Measurements from ENCODE around the gene GJC2. TPM values are rescaled to one million over a fixed set of nuclear protein-coding genes. Genes with fewer than 3 reads are reported as not detected.
A peak's percentile ranks its signal among the peaks of the same experiment; 100 is the strongest.

Gene GJC2
- total RNA-seq, 4 donors from 2014 or later: 0.48 to 2.7 (median 0.66) TPM

DNA sequence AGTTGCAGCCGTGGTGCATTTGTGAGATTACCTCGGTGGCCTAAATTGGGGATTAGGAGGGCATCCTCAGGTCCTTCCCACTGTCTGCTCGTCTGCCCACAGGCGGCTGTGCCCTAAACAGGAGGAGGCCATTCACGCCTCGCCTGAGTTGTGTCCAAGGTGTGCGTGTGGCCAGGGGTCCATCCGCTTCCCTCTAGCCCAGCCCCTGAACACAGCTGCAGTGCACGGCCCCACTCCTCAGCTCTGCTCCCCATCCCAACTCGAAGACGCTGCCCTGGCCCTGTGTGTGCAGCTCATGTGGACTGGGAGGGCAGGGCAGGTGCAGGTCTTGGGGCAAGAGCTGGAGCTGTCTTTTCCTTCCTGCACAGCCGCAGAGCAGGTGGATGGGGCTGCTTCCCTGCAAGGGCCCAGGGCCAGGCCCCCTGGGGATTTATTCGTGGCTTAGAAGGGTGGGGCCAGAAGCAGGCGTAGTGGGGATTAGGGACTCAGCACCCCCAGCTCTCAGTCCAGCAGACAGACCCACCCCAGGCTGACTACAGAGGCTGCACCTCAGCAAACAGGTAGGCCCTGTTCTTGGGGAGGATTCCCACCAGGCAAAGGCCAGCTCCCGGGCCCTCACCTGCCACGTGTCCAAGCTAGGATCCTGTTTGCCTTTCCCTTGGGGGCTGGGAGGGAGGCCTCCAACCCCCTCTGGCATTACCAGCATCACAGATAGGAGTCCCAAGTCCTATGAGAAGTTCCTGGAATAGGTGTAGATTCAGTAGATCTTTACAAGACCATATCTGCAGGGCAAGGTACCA lies 5.3 kb upstream of the GJC2 start:
- no peaks in the 10 kb centered on the region for H3K9me3 ChIP-seq
- H3K27ac ChIP-seq: peak overlapping the region; percentile 6 to 100 (median 52)
- 80% methylated on average over 1 of the region's 16 CpGs; no CpG with 5 or more reads in 1 of the 2 donors for WGBS, 2 donors
- intact Hi-C loops (cut with DNase I): no loop called here
- H3K36me3 ChIP-seq: peaks cover 16 to 42% (median 20%) of the 10 kb centered on the region in 3 donors
- DNase-seq: no peak
- TF ChIP-seq POLR2A (IDR thresholded peaks at IDR 0.05): no peak
- TF ChIP-seq, protein P1, sequence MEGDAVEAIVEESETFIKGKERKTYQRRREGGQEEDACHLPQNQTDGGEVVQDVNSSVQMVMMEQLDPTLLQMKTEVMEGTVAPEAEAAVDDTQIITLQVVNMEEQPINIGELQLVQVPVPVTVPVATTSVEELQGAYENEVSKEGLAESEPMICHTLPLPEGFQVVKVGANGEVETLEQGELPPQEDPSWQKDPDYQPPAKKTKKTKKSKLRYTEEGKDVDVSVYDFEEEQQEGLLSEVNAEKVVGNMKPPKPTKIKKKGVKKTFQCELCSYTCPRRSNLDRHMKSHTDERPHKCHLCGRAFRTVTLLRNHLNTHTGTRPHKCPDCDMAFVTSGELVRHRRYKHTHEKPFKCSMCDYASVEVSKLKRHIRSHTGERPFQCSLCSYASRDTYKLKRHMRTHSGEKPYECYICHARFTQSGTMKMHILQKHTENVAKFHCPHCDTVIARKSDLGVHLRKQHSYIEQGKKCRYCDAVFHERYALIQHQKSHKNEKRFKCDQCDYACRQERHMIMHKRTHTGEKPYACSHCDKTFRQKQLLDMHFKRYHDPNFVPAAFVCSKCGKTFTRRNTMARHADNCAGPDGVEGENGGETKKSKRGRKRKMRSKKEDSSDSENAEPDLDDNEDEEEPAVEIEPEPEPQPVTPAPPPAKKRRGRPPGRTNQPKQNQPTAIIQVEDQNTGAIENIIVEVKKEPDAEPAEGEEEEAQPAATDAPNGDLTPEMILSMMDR (IDR thresholded peaks at IDR 0.05): no peak
- no peak overlapping the region for H3K4me3 ChIP-seq
- peaks cover 53 to 90% (median 59%) of the 10 kb centered on the region in 3 donors for H3K4me1 ChIP-seq
- H3K27me3 ChIP-seq: no peaks in the 10 kb centered on the region

DNA sequence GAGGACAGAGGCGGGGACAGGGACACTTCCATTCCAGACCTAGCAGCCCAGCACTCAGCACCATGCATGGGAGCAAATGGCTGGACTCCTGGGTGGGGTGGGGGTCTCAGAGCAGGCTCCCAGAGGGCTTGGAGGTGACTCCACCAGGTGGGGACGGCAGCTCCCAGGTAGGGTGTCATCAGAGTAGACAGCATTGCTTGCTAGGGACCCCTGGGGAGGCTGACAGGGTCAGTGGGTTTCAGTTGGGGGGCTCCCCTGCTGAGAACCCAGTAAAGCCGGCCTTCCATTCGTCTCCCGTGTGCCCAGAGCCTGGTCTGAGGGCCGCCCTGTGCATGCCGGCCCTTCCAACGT lies 4.8 kb upstream of the GJC2 start:
- 80 to 82% methylated on average over 2 to 7 of the region's 8 CpGs for WGBS, 2 donors

DNA sequence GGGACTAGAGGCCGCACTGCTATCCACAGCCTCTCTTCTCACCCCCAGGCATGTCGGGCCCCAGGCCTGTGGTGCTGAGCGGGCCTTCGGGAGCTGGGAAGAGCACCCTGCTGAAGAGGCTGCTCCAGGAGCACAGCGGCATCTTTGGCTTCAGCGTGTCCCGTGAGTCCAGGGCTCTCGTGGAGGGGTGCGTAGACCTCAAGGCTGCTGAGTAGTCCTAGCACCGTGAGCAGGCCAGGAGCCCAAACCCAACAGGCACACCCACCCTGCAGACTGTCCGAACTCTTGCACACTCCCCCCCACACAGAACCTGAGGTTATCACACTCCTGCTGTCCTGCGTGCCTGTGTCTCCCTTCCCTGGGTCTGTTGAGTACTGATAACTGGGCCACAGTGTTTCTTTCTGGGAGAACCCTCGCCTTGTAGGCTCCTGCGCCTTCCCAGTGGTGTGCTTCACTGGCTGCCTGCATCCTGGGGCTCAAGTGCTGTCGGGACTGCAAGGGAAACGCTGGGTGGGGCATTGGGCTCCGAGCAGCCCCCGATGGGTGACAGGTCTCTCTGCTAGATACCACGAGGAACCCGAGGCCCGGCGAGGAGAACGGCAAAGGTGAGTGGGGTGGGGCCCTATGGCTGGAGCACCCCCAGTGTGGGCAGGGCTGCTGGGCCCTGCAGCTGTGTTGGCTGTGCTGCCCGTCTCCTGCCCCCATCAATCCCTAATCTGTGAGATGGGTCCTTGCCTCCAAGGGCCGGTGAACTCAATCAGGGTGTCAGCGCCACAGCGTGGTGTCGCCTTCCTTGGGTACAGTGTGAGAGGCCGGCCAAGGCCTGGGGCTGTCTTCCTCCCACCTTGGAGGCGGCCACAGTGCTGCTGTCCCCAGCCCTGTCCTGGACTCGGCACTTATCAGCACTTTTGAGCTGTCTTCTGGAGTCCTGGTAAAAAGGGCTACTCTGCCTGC lies 4.0 kb upstream of the GJC2 start:
- intact Hi-C loops (cut with DNase I): no loop called here
- Histone ChIP-seq H3K27ac (peak overlapping the region in 3 of 4 donors; percentile 14 to 66 (median 48)), H3K4me3 (no peak overlapping the region), H3K36me3 (peaks cover 16 to 42% (median 20%) of the 10 kb centered on the region in 3 donors), H3K9me3 (no peaks in the 10 kb centered on the region), H3K4me1 (peaks cover 65 to 100% (median 72%) of the 10 kb centered on the region in 3 donors), H3K27me3 (no peaks in the 10 kb centered on the region)
- TF ChIP-seq, protein P1 (IDR thresholded peaks at IDR 0.05): no peak
- no peak for TF ChIP-seq POLR2A (IDR thresholded peaks at IDR 0.05)
- 74 to 79% methylated on average over 8 to 10 of the region's 31 CpGs for WGBS, 2 donors
- no peak for DNase-seq

More for the DNA sequence above, 4.8 kb upstream of the GJC2 start:
- no peaks in the 10 kb centered on the region for H3K27me3 ChIP-seq
- TF ChIP-seq, protein P1 (IDR thresholded peaks at IDR 0.05): no peak
- no peak for TF ChIP-seq POLR2A (IDR thresholded peaks at IDR 0.05)
- no peak overlapping the region for H3K4me3 ChIP-seq
- H3K4me1 ChIP-seq: peaks cover 59 to 94% (median 65%) of the 10 kb centered on the region in 3 donors
- H3K27ac ChIP-seq: peak overlapping the region; percentile 6 to 66 (median 52)
- intact Hi-C loops (cut with DNase I): no loop called here
- no peak for DNase-seq
- no peaks in the 10 kb centered on the region for H3K9me3 ChIP-seq
- H3K36me3 ChIP-seq: peaks cover 16 to 42% (median 20%) of the 10 kb centered on the region in 3 donors

DNA sequence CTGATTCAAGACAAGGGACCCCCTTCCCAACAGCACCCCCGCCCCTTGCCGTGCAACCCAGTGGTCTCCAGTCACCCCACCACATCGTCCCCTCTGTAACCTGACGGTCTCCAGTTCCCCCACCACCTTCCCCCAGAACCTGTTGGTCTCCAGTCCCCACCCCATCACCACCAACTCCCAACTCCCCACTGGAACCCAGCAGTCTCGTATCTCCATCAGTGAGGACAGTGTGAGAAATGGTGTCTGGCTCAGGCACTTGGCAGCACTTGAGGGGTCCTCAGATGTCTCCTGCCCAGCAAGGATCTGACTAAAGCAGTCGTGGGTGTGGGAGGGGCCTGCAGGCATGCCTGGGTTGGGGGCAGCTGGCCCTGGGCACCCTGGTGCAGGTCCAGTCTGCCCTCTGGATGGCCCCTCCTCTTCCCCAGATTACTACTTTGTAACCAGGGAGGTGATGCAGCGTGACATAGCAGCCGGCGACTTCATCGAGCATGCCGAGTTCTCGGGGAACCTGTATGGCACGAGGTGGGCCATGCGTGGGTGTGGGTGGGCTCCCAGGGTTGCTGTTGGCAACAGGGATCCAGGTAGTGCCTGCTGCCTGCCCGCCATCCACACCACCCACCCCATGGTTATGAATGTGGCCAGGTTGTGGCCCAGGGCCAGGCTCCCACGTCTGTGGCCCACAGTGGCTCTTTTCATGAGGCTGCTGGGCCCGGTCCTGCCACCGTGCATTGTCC lies 3.1 kb upstream of the GJC2 start:
- H3K4me3 ChIP-seq: no peak overlapping the region
- DNase-seq: no peak
- WGBS, 2 donors: 82 to 85% methylated on average over 9 to 10 of the region's 18 CpGs
- H3K27ac ChIP-seq: peak overlapping the region in 1 of 4 donors; percentile 10
- H3K9me3 ChIP-seq: no peaks in the 10 kb centered on the region
- TF ChIP-seq POLR2A (IDR thresholded peaks at IDR 0.05): no peak
- TF ChIP-seq, protein P1 (IDR thresholded peaks at IDR 0.05): no peak
- no peaks in the 10 kb centered on the region for H3K27me3 ChIP-seq
- H3K4me1 ChIP-seq: peaks cover 66 to 100% (median 76%) of the 10 kb centered on the region in 3 donors
- peaks cover 16 to 42% (median 20%) of the 10 kb centered on the region in 3 donors for H3K36me3 ChIP-seq
- intact Hi-C loops (cut with DNase I): no loop called here
